Measurements from ENCODE around the gene HNF1A. TPM values are rescaled to one million over a fixed set of nuclear protein-coding genes. Genes with fewer than 3 reads are reported as not detected.

The HNF1A gene
- total and polyA plus RNA-seq, 2 of the 13 experiments (the other 11 are each of a cell fraction or from before 2014, with no cell fraction given) = 13.4 to 34.7 TPM

DNA sequence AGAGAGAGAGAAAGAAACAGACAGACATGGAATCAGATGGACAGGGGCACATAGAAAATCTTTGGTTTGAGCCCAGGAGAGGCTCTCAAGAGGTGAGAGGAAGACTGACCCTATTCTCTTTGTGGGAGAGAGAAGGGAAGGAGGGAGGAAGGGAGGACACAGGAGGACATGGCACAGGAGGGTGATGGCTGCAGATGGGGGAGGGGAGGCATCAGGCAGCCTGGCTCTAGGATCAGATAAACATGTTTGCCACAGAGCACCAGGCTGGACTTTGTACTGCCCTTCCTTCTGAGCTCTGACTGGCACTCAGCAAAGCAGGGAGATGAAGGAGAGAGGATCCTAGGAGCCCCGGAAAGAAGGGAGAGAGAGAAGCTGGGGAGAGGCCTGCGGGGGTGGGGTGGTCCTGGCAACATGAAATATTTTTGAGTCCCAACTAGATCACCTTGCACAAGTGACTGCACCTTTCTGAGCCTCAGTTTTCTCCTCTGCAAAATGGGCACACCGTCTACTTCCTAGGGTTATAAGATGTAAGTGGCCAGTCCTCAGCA, 6.1 kb downstream of the HNF1A start (continued):
- TF ChIP-seq, protein P1, sequence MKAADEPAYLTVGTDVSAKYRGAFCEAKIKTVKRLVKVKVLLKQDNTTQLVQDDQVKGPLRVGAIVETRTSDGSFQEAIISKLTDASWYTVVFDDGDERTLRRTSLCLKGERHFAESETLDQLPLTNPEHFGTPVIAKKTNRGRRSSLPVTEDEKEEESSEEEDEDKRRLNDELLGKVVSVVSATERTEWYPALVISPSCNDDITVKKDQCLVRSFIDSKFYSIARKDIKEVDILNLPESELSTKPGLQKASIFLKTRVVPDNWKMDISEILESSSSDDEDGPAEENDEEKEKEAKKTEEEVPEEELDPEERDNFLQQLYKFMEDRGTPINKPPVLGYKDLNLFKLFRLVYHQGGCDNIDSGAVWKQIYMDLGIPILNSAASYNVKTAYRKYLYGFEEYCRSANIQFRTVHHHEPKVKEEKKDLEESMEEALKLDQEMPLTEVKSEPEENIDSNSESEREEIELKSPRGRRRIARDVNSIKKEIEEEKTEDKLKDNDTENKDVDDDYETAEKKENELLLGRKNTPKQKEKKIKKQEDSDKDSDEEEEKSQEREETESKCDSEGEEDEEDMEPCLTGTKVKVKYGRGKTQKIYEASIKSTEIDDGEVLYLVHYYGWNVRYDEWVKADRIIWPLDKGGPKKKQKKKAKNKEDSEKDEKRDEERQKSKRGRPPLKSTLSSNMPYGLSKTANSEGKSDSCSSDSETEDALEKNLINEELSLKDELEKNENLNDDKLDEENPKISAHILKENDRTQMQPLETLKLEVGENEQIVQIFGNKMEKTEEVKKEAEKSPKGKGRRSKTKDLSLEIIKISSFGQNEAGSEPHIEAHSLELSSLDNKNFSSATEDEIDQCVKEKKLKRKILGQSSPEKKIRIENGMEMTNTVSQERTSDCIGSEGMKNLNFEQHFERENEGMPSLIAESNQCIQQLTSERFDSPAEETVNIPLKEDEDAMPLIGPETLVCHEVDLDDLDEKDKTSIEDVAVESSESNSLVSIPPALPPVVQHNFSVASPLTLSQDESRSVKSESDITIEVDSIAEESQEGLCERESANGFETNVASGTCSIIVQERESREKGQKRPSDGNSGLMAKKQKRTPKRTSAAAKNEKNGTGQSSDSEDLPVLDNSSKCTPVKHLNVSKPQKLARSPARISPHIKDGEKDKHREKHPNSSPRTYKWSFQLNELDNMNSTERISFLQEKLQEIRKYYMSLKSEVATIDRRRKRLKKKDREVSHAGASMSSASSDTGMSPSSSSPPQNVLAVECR (CRISPR knock-in tag; IDR thresholded peaks at IDR 0.05; ENCODE audit: borderline replicate concordance) = peak; percentile 25; the same call in 1 of the 2 replicates
- TF ChIP-seq FOXO1 (CRISPR knock-in tag; IDR thresholded peaks at IDR 0.05) = peak; percentile 84
- no peak for TF ChIP-seq ZNF703 (CRISPR knock-in tag; IDR thresholded peaks at IDR 0.05; ENCODE audit: borderline replicate concordance)
- no peak for TF ChIP-seq DNMT3B (CRISPR knock-in tag; conservative IDR thresholded peaks at IDR 0.05)
- TF ChIP-seq, protein P2, sequence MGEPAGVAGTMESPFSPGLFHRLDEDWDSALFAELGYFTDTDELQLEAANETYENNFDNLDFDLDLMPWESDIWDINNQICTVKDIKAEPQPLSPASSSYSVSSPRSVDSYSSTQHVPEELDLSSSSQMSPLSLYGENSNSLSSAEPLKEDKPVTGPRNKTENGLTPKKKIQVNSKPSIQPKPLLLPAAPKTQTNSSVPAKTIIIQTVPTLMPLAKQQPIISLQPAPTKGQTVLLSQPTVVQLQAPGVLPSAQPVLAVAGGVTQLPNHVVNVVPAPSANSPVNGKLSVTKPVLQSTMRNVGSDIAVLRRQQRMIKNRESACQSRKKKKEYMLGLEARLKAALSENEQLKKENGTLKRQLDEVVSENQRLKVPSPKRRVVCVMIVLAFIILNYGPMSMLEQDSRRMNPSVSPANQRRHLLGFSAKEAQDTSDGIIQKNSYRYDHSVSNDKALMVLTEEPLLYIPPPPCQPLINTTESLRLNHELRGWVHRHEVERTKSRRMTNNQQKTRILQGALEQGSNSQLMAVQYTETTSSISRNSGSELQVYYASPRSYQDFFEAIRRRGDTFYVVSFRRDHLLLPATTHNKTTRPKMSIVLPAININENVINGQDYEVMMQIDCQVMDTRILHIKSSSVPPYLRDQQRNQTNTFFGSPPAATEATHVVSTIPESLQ (CRISPR knock-in tag; conservative IDR thresholded peaks at IDR 0.05) = no peak
- no peak for TF ChIP-seq POLR2AphosphoS5 (IDR thresholded peaks at IDR 0.05; ENCODE audit: low read depth, low read length)
- TF ChIP-seq, protein P3, sequence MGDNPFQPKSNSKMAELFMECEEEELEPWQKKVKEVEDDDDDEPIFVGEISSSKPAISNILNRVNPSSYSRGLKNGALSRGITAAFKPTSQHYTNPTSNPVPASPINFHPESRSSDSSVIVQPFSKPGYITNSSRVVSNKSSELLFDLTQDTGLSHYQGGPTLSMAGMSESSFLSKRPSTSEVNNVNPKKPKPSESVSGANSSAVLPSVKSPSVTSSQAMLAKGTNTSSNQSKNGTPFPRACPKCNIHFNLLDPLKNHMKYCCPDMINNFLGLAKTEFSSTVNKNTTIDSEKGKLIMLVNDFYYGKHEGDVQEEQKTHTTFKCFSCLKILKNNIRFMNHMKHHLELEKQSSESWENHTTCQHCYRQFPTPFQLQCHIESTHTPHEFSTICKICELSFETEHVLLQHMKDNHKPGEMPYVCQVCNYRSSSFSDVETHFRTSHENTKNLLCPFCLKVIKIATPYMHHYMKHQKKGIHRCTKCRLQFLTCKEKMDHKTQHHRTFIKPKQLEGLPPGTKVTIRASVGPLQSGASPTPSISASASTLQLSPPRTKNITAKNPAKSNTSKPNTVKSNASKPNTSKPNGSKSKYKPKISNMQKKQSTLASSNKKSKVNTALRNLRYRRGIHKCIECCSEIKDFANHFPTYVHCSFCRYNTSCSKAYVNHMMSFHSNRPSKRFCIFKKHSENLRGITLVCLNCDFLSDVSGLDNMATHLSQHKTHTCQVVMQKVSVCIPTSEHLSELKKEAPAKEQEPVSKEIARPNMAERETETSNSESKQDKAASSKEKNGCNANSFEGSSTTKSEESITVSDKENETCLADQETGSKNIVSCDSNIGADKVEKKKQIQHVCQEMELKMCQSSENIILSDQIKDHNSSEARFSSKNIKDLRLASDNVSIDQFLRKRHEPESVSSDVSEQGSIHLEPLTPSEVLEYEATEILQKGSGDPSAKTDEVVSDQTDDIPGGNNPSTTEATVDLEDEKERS (CRISPR knock-in tag; IDR thresholded peaks at IDR 0.05) = no peak
- 0 out of 2 replicates have a peak, but pooled peaks have one; percentile 42 for TF ChIP-seq ELF3 (CRISPR knock-in tag; IDR thresholded peaks at IDR 0.05)
- peak; percentile 22; the same call in 1 of the 2 replicates for TF ChIP-seq FOSL2 (CRISPR knock-in tag; IDR thresholded peaks at IDR 0.05)
- TF ChIP-seq, protein P4, sequence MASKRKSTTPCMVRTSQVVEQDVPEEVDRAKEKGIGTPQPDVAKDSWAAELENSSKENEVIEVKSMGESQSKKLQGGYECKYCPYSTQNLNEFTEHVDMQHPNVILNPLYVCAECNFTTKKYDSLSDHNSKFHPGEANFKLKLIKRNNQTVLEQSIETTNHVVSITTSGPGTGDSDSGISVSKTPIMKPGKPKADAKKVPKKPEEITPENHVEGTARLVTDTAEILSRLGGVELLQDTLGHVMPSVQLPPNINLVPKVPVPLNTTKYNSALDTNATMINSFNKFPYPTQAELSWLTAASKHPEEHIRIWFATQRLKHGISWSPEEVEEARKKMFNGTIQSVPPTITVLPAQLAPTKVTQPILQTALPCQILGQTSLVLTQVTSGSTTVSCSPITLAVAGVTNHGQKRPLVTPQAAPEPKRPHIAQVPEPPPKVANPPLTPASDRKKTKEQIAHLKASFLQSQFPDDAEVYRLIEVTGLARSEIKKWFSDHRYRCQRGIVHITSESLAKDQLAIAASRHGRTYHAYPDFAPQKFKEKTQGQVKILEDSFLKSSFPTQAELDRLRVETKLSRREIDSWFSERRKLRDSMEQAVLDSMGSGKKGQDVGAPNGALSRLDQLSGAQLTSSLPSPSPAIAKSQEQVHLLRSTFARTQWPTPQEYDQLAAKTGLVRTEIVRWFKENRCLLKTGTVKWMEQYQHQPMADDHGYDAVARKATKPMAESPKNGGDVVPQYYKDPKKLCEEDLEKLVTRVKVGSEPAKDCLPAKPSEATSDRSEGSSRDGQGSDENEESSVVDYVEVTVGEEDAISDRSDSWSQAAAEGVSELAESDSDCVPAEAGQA (IDR thresholded peaks at IDR 0.05; ENCODE audit: low read depth) = no peak
- TF ChIP-seq, protein P4 (CRISPR knock-in tag; IDR thresholded peaks at IDR 0.05; ENCODE audit: borderline replicate concordance) = no peak
- TF ChIP-seq PAWR (CRISPR knock-in tag; IDR thresholded peaks at IDR 0.05; ENCODE audit: borderline replicate concordance) = no peak
- no peak for TF ChIP-seq SOX6 (IDR thresholded peaks at IDR 0.05)
- TF ChIP-seq SOX6 (CRISPR knock-in tag; IDR thresholded peaks at IDR 0.05) = peak; percentile 71
- peak; percentile 28 for TF ChIP-seq TEAD3 (CRISPR knock-in tag; optimal IDR thresholded peaks at IDR 0.05; ENCODE audit: borderline replicate concordance)

All from HepG2 (cell line).